CD4-positive, alpha-beta T cell treated with Interleukin-12 subunit alpha and Interleukin-12 subunit beta, for 1 hour (primary cell): ENCODE measurements around the gene KIF25.
"Not testable (repeated sequence)": the region's sequence is repeated elsewhere in the genome, so short reads cannot be mapped to it uniquely, and the experiment has no call there.

ENCODE experiments used
- DNase-seq: peaks from one replicate; pipeline ENCODE4 v3.0.0-alpha.2; 2020

The KIF25 gene

DNA sequence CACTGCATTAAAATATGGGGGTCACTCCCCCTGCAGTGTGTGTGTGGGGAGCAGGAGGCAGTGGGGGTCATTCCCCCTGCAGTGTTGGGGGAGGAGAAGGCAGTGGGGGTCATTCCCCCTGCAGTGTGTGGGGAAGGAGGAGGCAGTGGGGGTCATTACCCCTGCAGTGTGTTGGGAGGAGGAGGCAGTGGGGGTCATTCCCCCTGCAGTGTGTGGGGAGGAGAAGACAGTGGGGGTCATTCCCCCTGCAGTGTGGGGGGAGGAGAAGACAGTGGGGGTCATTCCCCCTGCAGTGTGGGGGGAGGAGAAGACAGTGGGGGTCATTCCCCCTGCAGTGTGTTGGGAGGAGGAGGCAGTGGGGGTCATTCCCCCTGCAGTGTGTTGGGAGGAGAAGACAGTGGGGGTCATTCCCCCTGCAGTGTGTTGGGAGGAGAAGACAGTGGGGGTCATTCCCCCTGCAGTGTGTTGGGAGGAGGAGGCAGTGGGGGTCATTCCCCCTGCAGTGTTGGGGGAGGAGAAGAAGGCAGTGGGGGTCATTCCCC is 21.3 kb upstream of the KIF25 start:
- not testable (repeated sequence) for DNase-seq

DNA sequence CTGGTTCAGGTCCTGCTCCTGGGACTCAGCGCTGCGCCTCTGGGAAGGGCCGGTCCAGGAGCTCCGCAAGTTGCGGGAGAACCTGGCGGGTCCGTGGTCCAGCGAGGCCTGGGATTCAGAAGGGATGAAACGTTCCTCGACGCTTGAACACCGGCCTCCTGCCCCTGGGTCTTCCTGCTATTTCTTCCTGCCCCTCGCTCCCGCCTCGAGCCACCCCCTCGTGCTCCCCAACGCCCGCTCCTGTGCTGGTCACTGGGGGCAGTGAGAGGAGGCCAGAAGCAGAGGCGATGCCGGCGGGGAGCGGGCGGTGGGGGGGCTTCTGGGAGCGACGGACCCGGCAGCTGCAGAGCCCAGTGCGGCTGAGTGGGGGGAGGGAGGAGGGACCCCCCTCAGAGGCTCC is 20.8 kb upstream of the KIF25 start:
- no peak for DNase-seq

DNA sequence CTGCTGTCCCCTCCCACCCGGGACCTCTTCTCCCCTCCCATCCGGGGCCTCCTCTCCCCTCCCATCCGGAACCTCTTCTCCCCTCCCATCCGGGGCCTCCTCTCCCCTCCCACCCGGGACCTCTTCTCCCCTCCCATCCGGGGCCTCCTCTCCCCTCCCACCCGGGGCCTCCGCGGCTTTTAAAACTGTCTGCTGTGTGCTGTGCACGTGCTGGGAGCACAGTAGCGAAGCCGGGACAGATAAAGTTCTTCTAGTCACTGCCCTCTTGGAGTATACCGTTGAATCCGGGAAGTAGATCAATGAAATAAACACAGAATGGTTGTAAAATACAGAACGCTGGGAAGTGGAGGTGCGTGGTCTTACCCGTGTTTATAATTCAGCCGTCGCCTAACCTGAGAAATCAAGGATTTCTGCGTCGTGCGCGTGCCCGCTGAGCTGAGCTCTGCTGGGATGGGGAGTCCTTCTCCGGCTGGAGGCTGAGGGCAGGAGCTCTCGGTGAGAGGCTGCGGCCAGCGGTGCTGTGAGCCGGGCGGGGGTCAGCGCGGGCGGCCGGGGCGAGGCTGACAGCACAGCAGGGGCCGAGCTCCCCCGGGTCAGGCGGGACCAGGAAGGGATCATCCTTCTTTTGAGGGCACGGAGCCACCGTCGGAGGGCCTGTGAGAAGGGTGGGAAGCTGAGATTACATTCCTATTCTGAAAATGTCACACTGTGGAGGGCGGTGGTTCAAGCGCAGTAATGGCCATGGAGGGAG is 19.6 kb upstream of the KIF25 start:
- no peak for DNase-seq

DNA sequence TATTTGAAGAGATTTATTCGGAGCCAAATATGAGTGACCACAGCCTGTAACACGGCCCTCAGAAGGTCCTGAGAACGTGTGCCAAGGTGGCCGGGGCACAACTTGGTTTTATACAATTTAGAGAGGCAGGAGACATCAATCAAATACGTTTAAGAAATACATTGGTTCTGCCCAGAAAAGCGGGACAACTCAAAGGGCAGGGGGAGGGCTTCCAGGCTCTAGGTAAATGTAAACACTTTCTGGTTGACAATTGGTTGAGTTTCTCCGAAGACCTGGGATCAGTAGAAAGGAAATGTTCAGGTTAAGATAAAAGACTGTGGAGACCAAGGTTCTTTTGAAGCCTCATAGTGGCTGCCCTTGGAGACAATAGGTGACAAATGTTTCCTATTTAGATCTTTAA is 18.9 kb upstream of the KIF25 start:
- DNase-seq, result no peak

DNA sequence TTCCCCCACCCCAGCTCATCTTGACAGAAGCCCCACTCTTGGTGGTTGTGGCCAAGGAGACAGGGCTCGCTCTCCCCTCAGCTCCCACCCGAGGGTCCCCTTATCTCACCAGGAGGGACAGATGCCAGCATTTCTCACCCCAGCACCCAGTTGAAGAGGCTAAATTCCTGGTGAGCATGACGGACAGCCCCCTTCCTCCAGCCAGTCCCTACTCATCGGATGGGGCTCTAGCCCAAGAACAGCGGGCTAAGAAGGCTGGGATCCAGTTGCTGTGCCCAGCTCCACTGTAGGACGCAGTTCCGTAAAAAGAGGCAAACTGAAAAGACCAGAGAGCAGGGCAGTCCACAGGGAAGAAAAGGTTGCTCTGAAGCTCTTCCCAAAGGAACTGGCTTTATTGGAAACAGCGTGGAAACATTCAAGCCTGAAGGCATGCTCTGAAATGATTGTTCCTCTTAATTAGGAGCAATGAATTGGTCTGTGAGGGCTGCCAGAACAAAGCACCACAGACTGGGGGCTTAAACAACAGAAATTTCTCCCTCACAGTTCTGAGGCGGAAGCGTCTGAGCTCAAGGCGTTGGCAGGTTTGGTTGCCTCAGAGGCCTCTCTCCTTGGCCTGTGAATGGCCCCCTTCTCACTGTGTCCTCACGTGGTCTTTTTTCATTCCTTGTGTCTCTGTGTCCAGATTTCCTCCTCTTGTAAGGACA is 17.9 kb upstream of the KIF25 start:
- no peak for DNase-seq

DNA sequence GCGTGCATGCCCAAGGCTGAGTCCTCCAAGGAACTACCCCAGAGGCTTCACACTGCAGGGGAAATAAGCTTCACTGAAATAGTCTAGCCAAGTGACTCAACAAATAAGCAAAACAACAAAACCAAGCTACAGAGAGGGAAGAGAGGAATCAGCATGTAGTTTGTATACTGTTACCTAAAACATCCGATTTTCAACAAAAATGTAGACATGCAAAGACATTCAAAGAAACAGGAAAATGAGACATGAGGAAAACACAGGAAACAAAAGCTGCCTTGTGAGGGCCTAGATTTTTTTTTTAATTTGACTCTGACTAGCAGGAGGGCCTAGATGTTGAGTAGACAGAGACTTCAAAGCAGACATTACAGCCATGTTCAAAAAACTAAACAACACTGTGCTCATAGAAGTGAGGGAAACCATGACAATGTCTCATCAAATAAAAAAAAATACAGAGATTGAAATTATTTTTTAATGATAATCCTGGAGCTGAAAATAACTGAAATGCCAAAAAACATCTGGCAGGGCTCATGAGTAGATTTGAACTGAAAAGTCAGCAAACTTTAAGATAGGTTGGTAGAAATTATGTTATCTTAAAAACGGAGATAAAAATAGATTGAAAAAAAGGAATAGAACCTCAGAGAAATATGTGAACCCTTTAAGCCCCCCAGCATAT is 16.4 kb upstream of the KIF25 start:
- DNase-seq, result no peak

DNA sequence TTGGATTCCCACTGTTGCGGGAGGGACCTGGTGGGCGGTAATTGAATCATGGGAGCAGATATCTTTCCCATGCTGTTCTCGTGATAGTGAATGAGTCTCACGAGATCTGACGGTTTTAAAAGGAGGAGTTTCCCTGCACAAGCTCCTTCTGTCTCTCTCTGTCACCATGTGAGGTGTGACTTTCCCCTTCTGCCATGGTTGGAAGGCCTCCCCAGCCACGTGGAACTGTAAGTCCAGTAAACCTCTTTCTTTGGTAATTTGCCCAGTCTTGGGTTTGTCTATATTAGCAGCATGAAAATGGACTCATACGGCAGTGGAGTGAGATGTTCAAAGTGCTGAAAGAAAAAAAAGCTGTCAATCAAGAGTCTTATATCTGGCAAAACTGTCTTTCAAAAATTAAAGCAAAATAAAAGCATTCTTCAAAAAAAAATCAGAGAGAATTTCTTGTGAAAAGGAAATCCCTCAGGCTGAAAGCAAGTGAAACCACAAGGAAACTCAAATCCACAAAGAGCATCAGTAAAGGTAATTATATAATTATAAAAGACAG is 15.5 kb upstream of the KIF25 start:
- no peak for DNase-seq

DNA sequence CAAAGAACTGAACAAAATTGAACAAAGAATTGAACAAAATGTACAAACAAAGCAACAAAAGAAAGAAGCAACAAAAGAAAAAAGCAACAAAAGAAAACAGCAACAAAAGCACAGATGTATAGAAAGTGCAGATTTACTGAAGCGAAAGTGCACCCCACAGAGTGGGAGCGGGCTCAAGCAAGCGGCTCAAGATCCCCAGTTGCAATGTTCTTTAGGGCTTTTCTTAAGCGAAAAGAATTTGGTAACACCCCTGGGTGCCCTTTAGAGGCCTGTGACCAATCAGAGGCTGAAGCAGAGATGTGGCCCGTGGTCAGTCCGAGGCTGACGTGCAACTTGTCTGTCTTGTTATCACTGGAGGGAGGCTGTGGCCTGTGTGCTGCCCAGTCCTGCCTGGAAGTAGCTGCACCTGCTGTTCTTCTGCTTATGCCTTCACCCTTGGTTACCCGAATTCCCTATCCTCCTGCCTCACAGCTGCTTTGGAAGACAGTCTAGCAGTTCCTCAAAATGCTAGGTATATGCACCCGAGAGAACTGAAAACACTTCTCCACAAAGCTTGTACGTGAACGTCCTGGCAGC is 13.2 kb upstream of the KIF25 start:
- DNase-seq, result no peak

DNA sequence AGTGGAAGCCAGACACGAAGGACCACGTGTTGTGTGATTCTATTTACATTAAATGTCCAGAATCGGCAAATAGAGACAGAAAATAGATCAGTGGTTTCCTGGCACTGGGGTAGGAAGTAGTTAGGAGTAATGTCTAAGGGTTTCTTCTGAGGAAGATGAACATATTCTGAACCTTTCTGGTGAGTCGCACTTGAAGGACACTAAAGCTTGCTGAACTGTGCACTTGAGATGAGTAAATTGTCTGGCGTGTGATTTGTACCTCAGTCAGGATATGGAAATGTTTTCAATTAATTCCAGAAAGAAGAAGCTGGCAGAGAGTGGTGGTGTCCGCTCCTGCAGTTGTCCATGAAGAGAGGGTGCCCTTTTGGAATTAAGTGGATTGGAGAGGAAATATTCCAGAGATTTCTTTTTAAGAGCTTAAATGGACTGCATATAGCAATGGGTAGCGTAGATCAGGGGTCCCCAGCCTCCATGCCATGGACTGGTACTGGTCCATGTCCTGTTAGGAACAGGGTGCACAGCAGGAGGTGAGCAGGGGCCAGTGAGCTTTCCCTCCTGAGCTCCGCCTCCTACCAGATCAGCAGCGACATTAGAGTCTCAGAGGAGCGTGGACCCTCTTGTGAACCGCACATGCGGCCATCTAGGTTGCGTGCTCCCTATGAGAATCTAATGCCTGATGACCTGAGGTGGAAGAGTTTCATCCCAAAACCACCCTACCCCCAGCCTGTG is 12.4 kb upstream of the KIF25 start:
- no peak for DNase-seq

DNA sequence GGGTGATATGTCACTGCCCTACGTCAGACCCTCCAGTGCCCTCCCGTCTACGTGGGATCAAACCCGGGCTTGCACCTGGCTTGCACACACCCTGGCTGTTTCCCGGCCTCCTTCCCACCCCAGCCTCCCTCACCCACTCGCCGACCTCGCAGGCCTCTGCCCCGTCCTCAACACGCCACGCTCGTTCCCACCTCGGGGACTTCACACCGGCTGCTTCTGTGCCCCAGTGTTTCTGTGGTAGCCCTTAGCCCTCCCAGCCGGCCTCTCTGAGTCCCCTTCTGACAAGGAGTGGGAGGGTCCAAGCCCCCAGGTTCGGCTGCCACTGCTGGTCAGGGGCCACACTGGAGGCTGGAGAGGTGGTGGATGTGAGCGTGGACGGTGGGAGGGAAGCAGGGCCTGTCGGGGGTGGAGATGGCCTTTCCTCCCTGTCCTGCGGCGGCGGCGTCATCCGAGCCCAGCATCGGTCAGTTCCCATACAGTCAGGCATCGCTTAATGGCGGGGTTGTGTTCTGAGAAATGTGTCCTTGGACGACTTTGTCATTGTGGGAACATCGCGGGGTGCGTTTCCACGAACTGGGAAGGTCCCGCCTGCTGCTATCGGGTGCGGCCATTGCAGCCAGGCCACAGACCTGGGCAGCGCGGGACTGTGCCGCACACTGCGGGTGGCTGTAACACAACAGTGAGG is 11.4 kb upstream of the KIF25 start:
- no peak for DNase-seq

DNA sequence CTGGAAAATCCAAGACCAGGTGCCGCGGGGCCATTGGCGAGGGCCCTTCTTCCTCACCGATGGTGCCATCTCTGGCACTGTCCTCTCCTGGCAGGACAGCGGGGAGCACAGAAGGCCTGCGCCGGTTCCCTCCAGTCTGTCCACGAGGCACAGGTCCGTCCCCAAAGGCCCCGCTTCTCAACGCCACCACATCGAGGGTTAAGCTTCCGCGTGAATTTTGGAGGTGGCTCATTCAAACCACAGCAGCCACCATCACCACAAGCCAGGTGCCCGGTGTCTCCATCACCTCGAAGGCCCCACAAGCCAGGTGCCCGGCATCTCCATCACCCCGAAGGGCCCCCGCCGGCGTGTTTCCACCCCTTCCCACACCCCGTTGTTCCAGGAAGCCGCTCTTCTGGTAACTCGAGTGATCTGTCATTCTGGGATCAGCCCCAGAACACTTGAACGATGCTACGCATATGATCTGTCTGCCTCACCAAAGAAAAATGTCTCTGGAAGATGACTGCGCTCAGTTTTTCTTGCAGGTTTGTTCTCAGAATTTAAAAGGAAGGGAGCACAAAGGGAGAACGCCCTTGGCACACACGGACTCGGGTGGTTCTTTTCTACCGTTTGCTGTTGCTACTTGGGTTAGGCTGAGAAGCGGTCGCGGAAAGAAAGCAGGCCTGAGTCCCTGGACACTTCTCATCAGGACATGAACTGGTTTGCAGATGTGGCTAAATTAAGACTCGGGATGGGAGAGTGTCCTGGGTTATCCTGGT is 9.9 kb upstream of the KIF25 start:
- no peak for DNase-seq

DNA sequence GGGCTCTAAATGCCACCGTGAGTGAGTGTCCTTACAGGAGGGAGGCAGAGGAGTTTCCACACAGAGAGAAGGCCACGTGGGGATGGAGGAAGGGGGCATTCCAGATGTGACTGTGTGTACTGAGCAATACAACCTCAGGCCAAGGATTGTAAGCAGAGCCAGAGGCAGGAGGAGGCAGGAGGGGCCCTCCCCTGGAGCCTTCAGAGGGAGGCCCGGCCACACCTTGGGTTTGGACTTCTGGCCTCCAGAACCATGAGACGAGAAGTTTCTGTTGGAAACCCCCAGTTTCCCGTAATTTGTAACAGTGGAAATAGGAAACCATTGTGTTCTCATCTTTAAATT is 9.3 kb upstream of the KIF25 start:
- no peak for DNase-seq

DNA sequence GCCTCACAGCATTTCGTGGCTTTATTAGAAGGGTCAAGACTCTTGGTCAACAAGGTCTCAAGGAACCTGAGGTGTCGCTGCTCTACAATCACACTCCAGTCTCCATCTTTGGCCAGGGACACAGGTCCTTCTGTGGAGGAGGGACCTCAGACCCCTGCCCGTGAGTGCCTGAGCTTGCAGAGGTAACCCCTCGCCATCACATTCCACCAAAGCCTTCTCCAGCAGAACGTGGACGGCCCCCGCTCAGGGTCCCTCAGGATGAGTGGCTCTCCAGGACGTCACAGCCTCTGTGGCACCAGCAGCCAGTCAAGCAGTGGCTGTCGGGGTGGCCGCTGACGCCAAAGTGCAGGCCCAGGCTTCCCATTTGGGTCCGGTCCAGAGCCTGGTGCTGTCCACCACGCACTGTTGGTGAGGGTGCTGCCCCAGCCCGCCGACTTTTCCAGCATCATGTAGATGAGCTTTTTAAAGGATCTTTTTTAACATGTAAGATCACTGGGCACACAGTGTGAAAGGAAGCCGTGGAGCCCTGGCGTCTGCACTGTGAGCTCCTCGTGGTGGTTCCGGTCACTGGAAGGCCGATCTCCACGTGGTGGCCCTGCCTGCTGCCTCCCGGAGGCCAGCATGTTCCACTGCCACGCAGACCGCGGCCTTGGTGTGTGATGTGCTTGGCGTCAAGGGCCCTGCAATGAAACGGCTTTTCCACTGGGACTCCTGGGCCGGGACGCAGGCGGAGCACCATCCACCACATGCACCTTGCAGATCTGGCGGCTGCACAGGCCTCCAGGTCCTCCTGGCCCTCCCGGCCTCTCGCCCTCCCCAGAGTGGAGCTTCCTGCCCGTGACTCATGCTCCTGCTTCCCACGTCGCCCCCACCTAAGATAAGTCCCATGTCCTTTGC is 8.3 kb upstream of the KIF25 start:
- DNase-seq, result no peak

DNA sequence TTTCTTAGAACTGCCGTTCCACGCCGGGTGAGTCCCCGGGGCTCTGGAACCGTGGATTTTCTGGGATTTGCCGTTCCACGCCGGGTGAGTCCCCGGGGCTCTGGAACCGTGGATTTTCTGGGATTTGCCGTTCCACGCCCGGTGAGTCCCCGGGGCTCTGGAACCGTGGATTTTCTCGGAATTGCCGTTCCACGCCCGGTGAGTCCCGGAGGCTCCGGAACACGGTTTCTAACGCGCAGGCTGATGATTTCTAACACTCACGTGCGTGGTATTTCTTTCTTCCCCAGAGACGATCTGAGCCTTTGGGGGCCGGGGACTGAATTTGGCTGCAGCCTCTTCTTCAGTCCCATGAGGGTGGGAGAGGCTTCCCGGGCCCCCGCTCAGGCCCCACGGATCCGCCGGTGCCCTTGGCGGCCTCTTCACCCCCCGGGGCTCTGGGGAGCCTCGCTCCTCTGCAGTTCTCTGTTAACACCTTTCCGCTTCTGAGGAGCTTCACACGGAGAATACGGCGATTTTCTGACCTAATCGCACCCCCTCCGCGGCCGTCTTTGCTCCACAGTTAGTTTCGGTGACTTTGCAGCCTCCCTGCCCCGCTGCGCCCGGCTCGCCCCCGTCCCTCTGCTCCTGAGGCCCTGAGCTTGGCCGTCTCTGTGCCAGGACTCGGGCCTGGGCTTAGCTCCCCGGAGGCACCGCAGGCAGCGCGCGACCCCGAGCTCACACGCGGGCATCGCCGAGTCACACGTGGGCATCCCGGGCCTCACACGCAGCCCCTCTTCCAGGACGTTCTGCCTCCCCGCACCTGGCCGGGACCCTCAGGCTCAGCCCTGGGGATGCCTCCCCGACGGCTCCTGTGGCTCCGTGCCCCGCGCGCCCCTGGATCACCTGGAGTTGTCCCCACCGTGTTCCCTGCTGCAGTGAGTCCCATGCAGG is 7.2 kb upstream of the KIF25 start:
- DNase-seq, result no peak

DNA sequence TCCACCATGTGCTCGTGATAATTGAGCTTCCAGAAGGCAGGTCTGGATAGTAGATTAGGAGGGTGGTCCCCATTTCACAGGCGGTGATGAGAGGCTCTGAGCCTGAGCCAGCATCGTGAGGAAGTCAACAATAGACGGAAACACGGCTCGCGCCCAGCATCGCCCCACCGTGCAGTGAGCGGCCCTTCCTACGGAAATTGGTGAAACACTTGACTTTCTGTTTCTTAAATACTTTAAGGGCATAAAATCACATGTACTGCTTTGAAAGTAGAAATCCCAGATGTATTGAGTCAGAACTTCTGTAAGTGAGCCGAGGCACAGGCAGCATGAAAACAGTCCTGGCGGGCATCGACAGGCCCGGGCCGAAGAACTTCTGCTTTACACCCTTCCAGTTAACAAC is 4.3 kb upstream of the KIF25 start:
- DNase-seq, result no peak

DNA sequence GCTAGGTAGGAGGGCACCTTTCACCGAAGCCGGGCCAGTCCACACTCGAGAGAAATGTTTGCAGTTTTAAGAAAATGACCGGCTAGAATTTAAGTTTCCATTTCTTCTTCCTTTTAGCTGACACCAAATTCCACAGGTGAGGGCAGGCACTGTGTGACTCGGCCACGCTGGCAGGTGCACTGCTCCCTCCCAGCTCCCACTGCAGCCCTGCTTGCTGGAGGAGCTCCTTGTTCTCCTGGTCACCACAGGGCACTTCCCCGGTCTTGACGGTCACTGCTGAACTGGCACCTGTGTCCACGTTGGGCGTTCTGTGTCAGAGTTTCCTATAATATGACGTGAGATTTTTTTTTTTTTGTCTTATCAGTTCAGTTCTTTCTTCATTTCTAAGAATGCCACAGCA is 3.6 kb upstream of the KIF25 start:
- no peak for DNase-seq

DNA sequence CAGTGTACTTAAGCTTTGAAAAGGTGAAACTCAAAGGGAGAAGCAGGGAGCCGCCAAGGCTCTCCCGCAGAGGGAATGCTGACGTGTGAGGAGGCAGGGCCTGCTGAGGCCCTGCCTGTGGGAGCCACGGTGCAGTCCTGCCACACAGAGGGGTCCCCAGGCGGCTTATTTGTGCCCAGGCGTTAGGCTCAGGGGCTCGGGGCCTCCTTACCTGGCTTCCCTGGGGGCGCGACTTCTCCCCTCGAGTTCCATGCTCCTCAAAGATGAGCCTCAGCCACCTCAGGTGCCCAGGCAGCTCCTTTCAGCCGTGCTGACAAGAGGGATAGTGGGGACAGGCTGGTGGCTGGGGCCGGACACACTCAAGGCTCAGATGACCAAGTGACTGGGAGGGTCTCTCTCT is 2.2 kb upstream of the KIF25 start:
- no peak for DNase-seq

DNA sequence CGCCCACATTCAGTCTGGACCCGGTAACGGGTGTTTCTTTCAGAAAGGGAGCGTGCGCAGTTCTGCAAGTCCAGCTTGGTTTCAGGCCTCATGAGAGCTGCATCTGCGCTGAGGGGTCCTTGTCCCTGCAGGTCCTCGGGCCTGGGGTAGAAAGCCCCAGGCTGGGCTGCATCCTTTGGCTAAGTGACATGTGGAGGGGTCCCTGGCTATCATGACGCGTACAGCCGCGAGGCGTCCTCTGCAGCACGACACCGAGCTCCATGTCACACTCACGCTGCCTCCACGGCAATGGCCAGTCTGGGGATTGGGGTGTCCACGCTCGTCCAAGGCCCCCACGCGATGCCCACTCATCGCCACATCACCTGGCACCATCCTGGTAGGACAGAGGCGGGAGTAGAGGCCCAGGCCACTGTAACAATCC is 1.7 kb upstream of the KIF25 start:
- no peak for DNase-seq
